ENCODE measurements around the gene VEPH1.

DNA sequence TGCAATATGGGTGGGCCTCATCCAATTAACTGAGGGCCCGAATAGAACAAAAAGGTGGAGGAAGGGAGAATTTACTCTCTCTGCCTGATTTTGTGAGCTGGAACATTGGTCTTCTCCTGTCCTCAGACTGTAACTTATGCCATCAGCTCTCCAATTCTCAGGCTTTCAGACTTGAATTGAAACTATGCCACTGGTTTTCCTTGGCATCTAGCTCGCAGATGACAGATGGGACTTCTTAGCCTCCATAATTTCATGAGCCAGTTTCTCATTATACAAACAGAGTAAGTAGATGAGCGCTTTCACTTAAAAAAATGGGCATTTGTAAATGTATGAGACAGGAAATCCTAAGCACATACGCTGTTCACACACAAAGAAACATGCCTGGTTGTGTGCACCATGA, 75.3 kb downstream of the VEPH1 start:
- TF ChIP-seq, protein P1, sequence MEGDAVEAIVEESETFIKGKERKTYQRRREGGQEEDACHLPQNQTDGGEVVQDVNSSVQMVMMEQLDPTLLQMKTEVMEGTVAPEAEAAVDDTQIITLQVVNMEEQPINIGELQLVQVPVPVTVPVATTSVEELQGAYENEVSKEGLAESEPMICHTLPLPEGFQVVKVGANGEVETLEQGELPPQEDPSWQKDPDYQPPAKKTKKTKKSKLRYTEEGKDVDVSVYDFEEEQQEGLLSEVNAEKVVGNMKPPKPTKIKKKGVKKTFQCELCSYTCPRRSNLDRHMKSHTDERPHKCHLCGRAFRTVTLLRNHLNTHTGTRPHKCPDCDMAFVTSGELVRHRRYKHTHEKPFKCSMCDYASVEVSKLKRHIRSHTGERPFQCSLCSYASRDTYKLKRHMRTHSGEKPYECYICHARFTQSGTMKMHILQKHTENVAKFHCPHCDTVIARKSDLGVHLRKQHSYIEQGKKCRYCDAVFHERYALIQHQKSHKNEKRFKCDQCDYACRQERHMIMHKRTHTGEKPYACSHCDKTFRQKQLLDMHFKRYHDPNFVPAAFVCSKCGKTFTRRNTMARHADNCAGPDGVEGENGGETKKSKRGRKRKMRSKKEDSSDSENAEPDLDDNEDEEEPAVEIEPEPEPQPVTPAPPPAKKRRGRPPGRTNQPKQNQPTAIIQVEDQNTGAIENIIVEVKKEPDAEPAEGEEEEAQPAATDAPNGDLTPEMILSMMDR (IDR thresholded peaks at IDR 0.05): no peak
- TF ChIP-seq POLR2A (IDR thresholded peaks at IDR 0.05): no peak

Measured in Peyer's patch (tissue), 4 donors.